Hematopoietic multipotent progenitor cell (in vitro differentiated cells): ENCODE measurements around the gene ZNF768. TPM values are rescaled to one million over a fixed set of nuclear protein-coding genes. Genes with fewer than 3 reads are reported as not detected.
"Not testable (repeated sequence)": the region's sequence is repeated elsewhere in the genome, so short reads cannot be mapped to it uniquely, and the experiment has no call there.

Experiments used
- DNase-seq, 3 donors: peaks; one replicate each; pipeline ENCODE4 v3.0.0-alpha.2; 2011 to 2015; ENCODE audit warnings: low read depth in 2 of 3, low spot score in 2 of 3
- total RNA-seq: library from RNA; depleted of rRNA; stranded (reverse); fragments of >200 nt; gene quantifications from one replicate; pipeline ENCODE4 v1.2.3, GENCODE V29; 2012

ZNF768 gene
- total RNA-seq, 1 donor = 49.3 TPM

- DNase-seq = peak in 2 of 3 donors; percentile 23 to 35
Measured at GRCh38 chr16:30533748-30534367, 7.5 kb upstream of the ZNF768 start.

GRCh38 chr16:30533146-30533522 lies 6.8 kb upstream of the ZNF768 start:
- DNase-seq = no peak

GRCh38 chr16:30532285-30533145 lies 6.1 kb upstream of the ZNF768 start:
- DNase-seq = no peak

- no peak for DNase-seq
Measured at GRCh38 chr16:30530163-30531037, 4.0 kb upstream of the ZNF768 start.

- DNase-seq = no peak
Measured at GRCh38 chr16:30528799-30529457, 2.6 kb upstream of the ZNF768 start.

- DNase-seq = peak in 2 of 3 donors; percentile 72 to 83
Measured at GRCh38 chr16:30527635-30528178, 1.3 kb upstream of the ZNF768 start.

- peak; percentile 58 to 99 (median 97) for DNase-seq
Measured at GRCh38 chr16:30526823-30527634, 663 bp upstream of the ZNF768 start.

GRCh38 chr16:30525844-30526136 lies 576 bp downstream of the ZNF768 start:
- no peak for DNase-seq

- no peak for DNase-seq
Measured at GRCh38 chr16:30524575-30525568, 1.5 kb downstream of the ZNF768 start.

GRCh38 chr16:30523768-30524574 lies 2.4 kb downstream of the ZNF768 start:
- DNase-seq = no peak

- DNase-seq = not testable (repeated sequence)
Measured at GRCh38 chr16:30522702-30523463, 3.5 kb downstream of the ZNF768 start.

- DNase-seq = no peak
Measured at GRCh38 chr16:30521873-30522641, 4.3 kb downstream of the ZNF768 start.

GRCh38 chr16:30521476-30521872 lies 4.9 kb downstream of the ZNF768 start:
- no peak for DNase-seq

- no peak for DNase-seq
Measured at GRCh38 chr16:30519120-30520049, 7.0 kb downstream of the ZNF768 start.

GRCh38 chr16:30518552-30518951 lies 7.8 kb downstream of the ZNF768 start:
- no peak for DNase-seq
